NT2/D1 (cell line): ENCODE measurements around the gene FRS2.

ENCODE experiments used
- SUZ12 ChIP-seq: IDR thresholded peaks from 2 replicates; pipeline ENCODE4 v1.6.1; 2011; ENCODE audit not compliant: insufficient read length, insufficient read depth; ENCODE audit errors: extremely low read depth
- YY1 ChIP-seq: IDR thresholded peaks from 2 replicates; pipeline ENCODE4 v1.6.1; 2011; ENCODE audit not compliant: insufficient read length, insufficient read depth
- ZNF274 ChIP-seq: IDR thresholded peaks from 2 replicates; pipeline ENCODE4 v1.6.1; 2011; ENCODE audit warnings: mild to moderate bottlenecking, low read depth, low read length

DNA sequence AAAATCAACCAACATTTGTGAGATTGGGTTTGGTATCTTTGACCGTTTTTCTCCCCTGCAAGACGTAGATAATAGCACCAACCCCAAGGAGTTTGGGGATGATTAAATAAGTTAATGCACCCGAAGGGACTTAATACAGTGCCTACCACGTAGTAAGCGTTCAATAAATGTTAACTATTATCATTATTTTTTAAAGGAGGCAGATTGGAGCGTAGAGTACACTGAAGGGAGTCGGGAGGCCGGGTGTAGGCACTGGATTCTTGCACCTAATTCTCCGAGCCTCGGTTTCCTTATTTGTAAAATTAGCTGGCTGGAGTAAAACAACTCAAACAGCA, 367 bp upstream of the FRS2 start:
- no peak for TF ChIP-seq YY1
- TF ChIP-seq SUZ12 = no peak
- no peak for TF ChIP-seq ZNF274
